IMR-90 (cell line): ENCODE measurements around the gene OGT. TPM values are rescaled to one million over a fixed set of nuclear protein-coding genes. Genes with fewer than 3 reads are reported as not detected.

Experiments used
- ATAC-seq: fragments of 200-7000 bp; cut with Tn5 transposase; 2 replicates; pipeline ENCODE4 v1.9.1; 2020; ENCODE audit warnings: low read depth, mild to moderate bottlenecking, moderate library complexity
- BruUV-seq: library from RNA; stranded (reverse); fragments of 400-500 nt; replicated peaks from 2 replicates; lab custom pipeline; 2021; lab: Mats Ljungman, UMichigan
- CTCF ChIA-PET: fragments of 300-600 bp; formaldehyde crosslinking; extraction: SDS; loops from one replicate; lab custom pipeline; 2021; ENCODE audit warnings: antibody characterized with exemption; lab: Yijun Ruan, JAX
- POLR2A ChIA-PET: fragments of 300-600 bp; sonication (Branson Sonifier 250); formaldehyde crosslinking; loops from one replicate; lab custom pipeline; 2022; ENCODE audit warnings: antibody characterized with exemption; ENCODE audit not compliant: unreplicated experiment; lab: Charles Lee
- DNase-seq: peaks from one replicate; pipeline ENCODE4 v3.0.0; 2013
- H2AFZ ChIP-seq: replicated peaks from 2 replicates; pipeline ENCODE3; 2013; ENCODE audit warnings: low read length, mild to moderate bottlenecking; ENCODE audit not compliant: poor library complexity
- H2AK5ac ChIP-seq: 2 replicates; pipeline ENCODE4 v1.6.1; 2013; ENCODE audit warnings: low read depth, low read length, inconsistent platforms
- H2AK9ac ChIP-seq: replicated peaks from 2 replicates; pipeline ENCODE3; 2013; ENCODE audit warnings: mild to moderate bottlenecking, low read depth, low read length, moderate library complexity; ENCODE audit not compliant: poor library complexity
- H2BK120ac ChIP-seq: 2 replicates; pipeline ENCODE4 v1.6.1; 2013; ENCODE audit warnings: low read depth, low read length, inconsistent platforms
- H2BK15ac ChIP-seq: 3 replicates; pipeline ENCODE4 v1.6.1; 2013; ENCODE audit warnings: low read depth, low read length, inconsistent platforms
- H2BK20ac ChIP-seq: 2 replicates; pipeline ENCODE4 v1.6.1; 2013; ENCODE audit warnings: low read depth, mild to moderate bottlenecking, inconsistent platforms, low read length, moderate library complexity
- H2BK5ac ChIP-seq: 2 replicates; pipeline ENCODE4 v1.6.1; 2013; ENCODE audit warnings: mild to moderate bottlenecking, low read depth, low read length, inconsistent platforms; ENCODE audit not compliant: poor library complexity, severe bottlenecking
- H3K14ac ChIP-seq: replicated peaks from 2 replicates; pipeline ENCODE4 v1.6.1; 2013; ENCODE audit warnings: low read depth, low read length, inconsistent platforms
- H3K18ac ChIP-seq: 2 replicates; pipeline ENCODE4 v1.6.1; 2013; ENCODE audit warnings: low read depth, low read length, control low read depth
- H3K23ac ChIP-seq: 2 replicates; pipeline ENCODE4 v1.6.1; 2013; ENCODE audit warnings: low read depth, low read length, inconsistent platforms
- H3K27ac ChIP-seq: 2 replicates; pipeline ENCODE4 v1.5.1; 2013; ENCODE audit warnings: mild to moderate bottlenecking, control low read depth, low read length; ENCODE audit not compliant: insufficient read depth
- H3K27me3 ChIP-seq: 2 replicates; pipeline ENCODE4 v1.6.1; 2013; ENCODE audit warnings: low read length; ENCODE audit not compliant: control insufficient read depth, insufficient read depth
- H3K36me3 ChIP-seq: 2 replicates; pipeline ENCODE4 v1.6.1; 2013; ENCODE audit warnings: low read length, mixed read lengths; ENCODE audit not compliant: control insufficient read depth, insufficient read depth
- H3K4ac ChIP-seq: 2 replicates; pipeline ENCODE4 v1.6.1; 2013; ENCODE audit warnings: low read depth, low read length, inconsistent platforms
- H3K4me1 ChIP-seq: 2 replicates; pipeline ENCODE4 v1.6.1; 2013; ENCODE audit warnings: low read length, mixed read lengths; ENCODE audit not compliant: control insufficient read depth, insufficient read depth
- H3K4me2 ChIP-seq: 2 replicates; pipeline ENCODE4 v1.6.1; 2013; ENCODE audit warnings: low read depth, mild to moderate bottlenecking, control low read depth, low read length, moderate library complexity
- H3K4me3 ChIP-seq: 2 replicates; pipeline ENCODE4 v1.5.1; 2013; ENCODE audit warnings: low read depth, mild to moderate bottlenecking, control low read depth, low read length, moderate library complexity; ENCODE audit not compliant: insufficient read depth
- H3K56ac ChIP-seq: 2 replicates; pipeline ENCODE4 v1.6.1; 2013; ENCODE audit warnings: low read length, inconsistent platforms; ENCODE audit not compliant: insufficient read depth; ENCODE audit errors: extremely low read depth
- H3K79me1 ChIP-seq, 2 experiments: 2 replicates each; pipeline ENCODE4 v1.6.1; 2013; ENCODE audit warnings: low read length in 2 of 2, inconsistent platforms in 1 of 2, low read depth in 1 of 2
- H3K9ac ChIP-seq: 2 replicates; pipeline ENCODE4 v1.6.1; 2013; ENCODE audit warnings: low read depth, low read length, control low read depth
- H3K9me1 ChIP-seq: 2 replicates; pipeline ENCODE4 v1.6.1; 2013; ENCODE audit warnings: low read length, inconsistent platforms; ENCODE audit not compliant: insufficient read depth
- H3K9me3 ChIP-seq: 2 replicates; pipeline ENCODE4 v1.6.1; 2013; ENCODE audit warnings: low read length; ENCODE audit not compliant: control insufficient read depth, insufficient read depth
- H4K20me1 ChIP-seq: 2 replicates; pipeline ENCODE4 v1.6.1; 2013; ENCODE audit warnings: low read length, inconsistent platforms; ENCODE audit not compliant: insufficient read depth
- H4K5ac ChIP-seq: 2 replicates; pipeline ENCODE4 v1.6.1; 2013; ENCODE audit warnings: mild to moderate bottlenecking, low read depth, low read length, control low read depth
- H4K8ac ChIP-seq, 2 experiments: 2 replicates each; pipeline ENCODE4 v1.6.1; 2013; ENCODE audit warnings: low read depth in 2 of 2, low read length in 2 of 2, control low read depth in 1 of 2, inconsistent platforms in 1 of 2
- H4K91ac ChIP-seq: 2 replicates; pipeline ENCODE4 v1.6.1; 2013; ENCODE audit warnings: low read depth, low read length, inconsistent platforms; ENCODE audit not compliant: insufficient read depth
- CTCF ChIP-seq: conservative IDR thresholded peaks from 2 replicates; pipeline ENCODE4 v1.5.1; 2012; ENCODE audit warnings: mild to moderate bottlenecking, low read depth, low read length, improper control_type of control experiment
- MAFK ChIP-seq: IDR thresholded peaks from 2 replicates; pipeline ENCODE4 v1.6.1; 2012; ENCODE audit warnings: low read depth, low read length, improper control_type of control experiment
- WGBS, 2 experiments: methylation state at CpG; one replicate each; pipeline versions ENCODE4 v1.1.5 to v1.1.7; 2013; ENCODE audit warnings: missing lambda C conversion rate in 2 of 2; ENCODE audit not compliant: insufficient read length in 1 of 2; ENCODE audit errors: extremely low coverage in 2 of 2; 5-methylcytosine and 5-hydroxymethylcytosine counted together
- dilution Hi-C: fragments of 300-500 bp; cut with HindIII; formaldehyde crosslinking; loops from one replicate; pipeline ENCODE4 v1.14.3; 2018; ENCODE audit warnings: low sequenced_read_pairs; ENCODE audit not compliant: unreplicated experiment
- in situ Hi-C: fragments of 300-500 bp; cut with MboI; formaldehyde crosslinking; loops from 3 replicates; pipeline ENCODE4 v1.14.3; 2019; ENCODE audit warnings: low sequenced_read_pairs, inconsistent platforms, mixed read lengths
- intact Hi-C: fragments of 100-400 bp; cut with micrococcal nuclease; formaldehyde crosslinking; loops from 2 replicates; pipeline ENCODE4 v1.10.0; 2022
- polyA plus RNA-seq, 3 experiments: library from polyadenylated mRNA; depleted of rRNA; stranded (reverse); fragments of >200 nt; gene quantifications; 2 replicates each; pipeline ENCODE4 v1.2.3, GENCODE V29; 2012; ENCODE audit warnings: low replicate concordance in 1 of 3
- total RNA-seq: library from RNA; depleted of rRNA; stranded (reverse); fragments of >200 nt; gene quantifications from 2 replicates; pipeline ENCODE4 v1.2.3, GENCODE V29; 2012
- TF ChIP-seq, protein P1 (sequence below): fragments of 150-350 bp; IDR thresholded peaks from 2 replicates; pipeline ENCODE4 v1.6.1; 2017; ENCODE audit warnings: mild to moderate bottlenecking, antibody characterized with exemption, low read length, low read depth

Gene OGT
- total and polyA plus RNA-seq, 2 of the 4 experiments (the other 2 are of a cell fraction), result 80.7 to 113 TPM

DNA sequence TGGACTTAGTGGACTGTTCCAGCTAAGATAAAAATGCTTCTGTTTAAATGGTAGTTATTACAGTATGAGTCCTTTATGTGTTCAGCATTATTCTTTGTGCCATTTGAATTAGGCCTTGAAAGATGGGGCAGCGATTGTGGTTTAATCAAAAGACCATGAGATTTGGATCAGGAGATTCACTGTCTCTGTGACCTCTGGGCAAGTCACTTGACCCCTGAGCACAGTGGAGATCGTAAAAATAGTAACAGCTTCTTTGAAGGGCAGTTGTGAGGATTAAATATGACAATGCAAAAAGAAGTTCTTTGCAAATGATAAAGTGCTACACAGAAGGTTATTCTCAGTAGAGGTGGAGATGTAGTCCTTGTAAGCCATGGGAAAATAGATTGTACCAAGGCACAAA, 74.6 kb downstream of the OGT start:
- H2BK15ac ChIP-seq, result no peak overlapping the region
- DNase-seq, result no peak
- no peaks in the 10 kb centered on the region for H4K20me1 ChIP-seq
- no peaks in the 10 kb centered on the region for H3K4me1 ChIP-seq
- no peak overlapping the region for H2BK120ac ChIP-seq
- H4K5ac ChIP-seq, result no peak overlapping the region
- no peak overlapping the region for H3K9ac ChIP-seq
- H2BK20ac ChIP-seq, result no peak overlapping the region
- H3K14ac ChIP-seq, result no peak overlapping the region
- no peaks in the 10 kb centered on the region for H3K9me1 ChIP-seq
- H3K27ac ChIP-seq, result no peak overlapping the region
- dilution Hi-C loops, result no loop called here
- POLR2A ChIA-PET, result no interaction called here
- H3K18ac ChIP-seq, result no peak overlapping the region
- 80% methylated on average over 1 of the region's 2 CpGs; no CpG with 5 or more reads in 1 of the 2 experiments for WGBS, 2 experiments
- H2AK5ac ChIP-seq, result no peak overlapping the region
- no peak overlapping the region for H2AFZ ChIP-seq
- H2BK5ac ChIP-seq, result no peak overlapping the region
- H3K9me3 ChIP-seq, result peaks cover 13% of the 10 kb centered on the region
- no peak overlapping the region for H3K4me2 ChIP-seq
- ATAC-seq, result no peak
- H3K4ac ChIP-seq, result no peak overlapping the region
- H3K27me3 ChIP-seq, result peaks cover 4% of the 10 kb centered on the region
- no peak overlapping the region for H3K23ac ChIP-seq
- CTCF ChIA-PET, result no interaction called here
- in situ Hi-C loops, result no loop called here
- no peak overlapping the region for H3K4me3 ChIP-seq
- no TSS peak for BruUV-seq
- no peak overlapping the region for H2AK9ac ChIP-seq
- TF ChIP-seq, protein P1, sequence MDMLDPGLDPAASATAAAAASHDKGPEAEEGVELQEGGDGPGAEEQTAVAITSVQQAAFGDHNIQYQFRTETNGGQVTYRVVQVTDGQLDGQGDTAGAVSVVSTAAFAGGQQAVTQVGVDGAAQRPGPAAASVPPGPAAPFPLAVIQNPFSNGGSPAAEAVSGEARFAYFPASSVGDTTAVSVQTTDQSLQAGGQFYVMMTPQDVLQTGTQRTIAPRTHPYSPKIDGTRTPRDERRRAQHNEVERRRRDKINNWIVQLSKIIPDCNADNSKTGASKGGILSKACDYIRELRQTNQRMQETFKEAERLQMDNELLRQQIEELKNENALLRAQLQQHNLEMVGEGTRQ, result no peak
- TF ChIP-seq MAFK (no peak), CTCF (no peak)
- peaks cover 41% of the 10 kb centered on the region for H3K36me3 ChIP-seq
- no peak overlapping the region for H3K56ac ChIP-seq
- intact Hi-C loops, result no loop called here
- no peak overlapping the region for H4K91ac ChIP-seq
- H4K8ac ChIP-seq, result no peak overlapping the region
- H3K79me1 ChIP-seq, result no peaks in the 10 kb centered on the region
